GM12874 (cell line): Measurements from ENCODE around the gene RBSN.

Experiments used
- TF ChIP-seq, protein P1 (sequence below): IDR thresholded peaks from 2 replicates; pipeline ENCODE4 v1.5.1; 2011; ENCODE audit warnings: low read depth, mild to moderate bottlenecking, control low read depth, low read length, moderate library complexity; ENCODE audit not compliant: insufficient read depth

Gene RBSN

DNA sequence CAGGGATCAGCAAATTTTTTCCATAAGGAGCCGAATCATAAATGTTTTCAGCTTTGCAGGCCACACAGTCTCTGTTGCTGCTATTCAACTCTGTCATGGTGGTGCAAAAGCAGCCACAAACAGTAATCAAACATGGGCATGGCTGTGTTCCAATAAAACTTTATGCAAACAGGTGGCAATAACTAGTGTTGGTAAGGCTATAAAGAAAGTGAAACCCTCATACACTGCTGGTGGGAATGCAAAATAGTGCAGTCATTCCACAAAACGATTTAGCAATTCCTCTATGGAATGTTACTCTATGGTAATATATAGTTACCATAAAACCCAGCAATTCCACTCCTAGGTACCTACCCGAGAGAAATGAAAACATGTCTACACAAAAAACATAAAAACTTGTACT lies 19.9 kb downstream of the RBSN start:
- TF ChIP-seq, protein P1, sequence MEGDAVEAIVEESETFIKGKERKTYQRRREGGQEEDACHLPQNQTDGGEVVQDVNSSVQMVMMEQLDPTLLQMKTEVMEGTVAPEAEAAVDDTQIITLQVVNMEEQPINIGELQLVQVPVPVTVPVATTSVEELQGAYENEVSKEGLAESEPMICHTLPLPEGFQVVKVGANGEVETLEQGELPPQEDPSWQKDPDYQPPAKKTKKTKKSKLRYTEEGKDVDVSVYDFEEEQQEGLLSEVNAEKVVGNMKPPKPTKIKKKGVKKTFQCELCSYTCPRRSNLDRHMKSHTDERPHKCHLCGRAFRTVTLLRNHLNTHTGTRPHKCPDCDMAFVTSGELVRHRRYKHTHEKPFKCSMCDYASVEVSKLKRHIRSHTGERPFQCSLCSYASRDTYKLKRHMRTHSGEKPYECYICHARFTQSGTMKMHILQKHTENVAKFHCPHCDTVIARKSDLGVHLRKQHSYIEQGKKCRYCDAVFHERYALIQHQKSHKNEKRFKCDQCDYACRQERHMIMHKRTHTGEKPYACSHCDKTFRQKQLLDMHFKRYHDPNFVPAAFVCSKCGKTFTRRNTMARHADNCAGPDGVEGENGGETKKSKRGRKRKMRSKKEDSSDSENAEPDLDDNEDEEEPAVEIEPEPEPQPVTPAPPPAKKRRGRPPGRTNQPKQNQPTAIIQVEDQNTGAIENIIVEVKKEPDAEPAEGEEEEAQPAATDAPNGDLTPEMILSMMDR = no peak

DNA sequence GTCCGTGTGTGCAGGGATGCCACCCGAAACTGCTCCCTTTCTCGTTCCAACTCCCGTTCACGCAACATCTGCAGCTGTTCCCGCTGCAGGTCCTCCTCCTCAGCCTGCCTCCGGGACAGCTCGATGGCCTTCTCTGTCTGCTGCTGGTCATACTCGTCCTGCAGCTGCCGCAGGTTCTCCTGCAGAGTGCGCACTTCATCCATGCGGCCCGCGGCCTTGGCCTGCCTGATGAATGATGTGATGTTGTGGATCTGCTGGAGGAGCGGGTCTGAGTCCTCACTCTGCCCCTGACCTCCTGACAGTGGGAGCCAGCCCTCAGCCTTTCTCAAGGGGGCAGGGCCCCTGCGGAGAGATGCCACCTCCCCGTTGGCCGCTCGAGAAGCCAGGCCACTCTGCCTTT lies 24.4 kb downstream of the RBSN start:
- TF ChIP-seq, protein P1 = no peak

DNA sequence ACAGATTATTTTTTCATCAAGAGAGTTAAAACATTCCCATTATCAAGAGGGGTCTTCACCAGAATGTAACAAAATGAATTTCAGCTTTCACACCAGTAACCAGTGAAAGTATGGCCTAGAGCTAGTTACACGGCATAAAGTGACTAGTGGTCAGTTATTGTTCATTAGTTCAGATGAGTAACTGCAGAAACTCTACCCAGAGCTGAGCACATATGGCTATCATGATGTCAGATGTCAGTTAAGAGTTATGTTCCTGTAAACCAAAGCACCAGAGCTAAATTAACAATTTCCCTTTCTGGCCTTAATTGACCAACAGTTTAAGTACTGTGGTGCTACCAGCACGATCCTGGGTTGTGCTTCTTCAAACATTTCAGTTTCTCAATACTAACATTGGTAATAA lies 27.2 kb downstream of the RBSN start:
- TF ChIP-seq, protein P1 = no peak

DNA sequence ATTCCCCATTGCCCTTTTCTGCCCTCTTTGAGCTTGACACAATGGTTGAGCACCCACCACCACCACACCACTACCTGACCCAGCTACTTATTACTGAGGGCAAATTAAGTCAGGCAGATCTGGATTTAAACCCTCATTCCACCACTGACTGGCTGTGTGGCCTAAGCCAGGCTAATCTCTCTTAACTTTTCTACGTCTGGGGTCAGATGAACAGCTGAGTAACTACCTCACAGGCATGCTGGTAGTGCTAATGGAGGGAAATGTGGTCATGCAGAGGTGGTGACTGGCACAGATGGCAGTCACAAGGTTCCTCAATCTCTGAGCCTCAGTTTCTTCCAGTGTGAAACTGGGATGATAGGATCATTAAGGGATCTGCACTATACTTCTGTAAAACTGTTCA lies 29.5 kb downstream of the RBSN start:
- TF ChIP-seq, protein P1 = no peak

DNA sequence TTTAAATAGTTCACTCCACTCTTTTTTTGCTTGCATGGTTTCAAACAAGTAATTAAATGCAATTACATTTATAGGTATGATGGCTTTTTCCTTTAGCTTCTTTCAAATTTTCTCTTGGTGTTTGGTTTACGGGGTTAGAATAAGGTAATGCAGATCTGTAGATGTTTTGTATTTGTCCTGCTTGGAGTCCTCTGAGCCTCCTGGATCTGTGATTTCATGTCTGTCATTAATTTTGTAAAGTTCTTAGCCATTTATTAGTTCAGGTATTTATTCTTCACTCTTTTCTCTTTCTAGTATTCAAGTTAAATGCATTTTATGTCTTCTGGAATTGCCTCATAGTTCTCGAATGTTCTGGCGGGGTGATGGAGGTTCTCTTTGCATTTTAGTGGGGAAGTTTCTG lies 32.5 kb downstream of the RBSN start:
- TF ChIP-seq, protein P1 = no peak

DNA sequence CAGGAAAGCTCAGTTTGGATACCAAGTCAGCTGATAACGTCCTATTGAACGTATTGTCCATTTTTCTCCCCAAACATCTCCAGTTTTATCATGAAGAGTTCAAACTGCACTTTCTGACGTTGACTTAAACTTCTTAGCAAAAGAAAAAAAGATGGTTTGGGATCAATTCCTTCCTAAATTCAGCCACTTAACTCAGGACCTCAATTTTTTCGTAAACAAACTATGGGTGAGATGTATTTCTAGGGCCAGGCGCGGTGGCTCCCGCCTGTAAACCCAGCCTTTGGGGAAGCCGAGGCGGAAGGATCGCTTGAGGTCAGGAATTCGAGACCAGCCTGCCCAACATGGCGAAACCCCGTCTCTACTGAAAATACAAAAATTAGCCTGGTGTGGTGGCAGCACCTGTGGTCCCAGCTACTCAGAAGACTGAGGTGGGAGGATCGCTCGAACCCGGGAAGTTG lies 33.4 kb downstream of the RBSN start:
- TF ChIP-seq, protein P1 = no peak

DNA sequence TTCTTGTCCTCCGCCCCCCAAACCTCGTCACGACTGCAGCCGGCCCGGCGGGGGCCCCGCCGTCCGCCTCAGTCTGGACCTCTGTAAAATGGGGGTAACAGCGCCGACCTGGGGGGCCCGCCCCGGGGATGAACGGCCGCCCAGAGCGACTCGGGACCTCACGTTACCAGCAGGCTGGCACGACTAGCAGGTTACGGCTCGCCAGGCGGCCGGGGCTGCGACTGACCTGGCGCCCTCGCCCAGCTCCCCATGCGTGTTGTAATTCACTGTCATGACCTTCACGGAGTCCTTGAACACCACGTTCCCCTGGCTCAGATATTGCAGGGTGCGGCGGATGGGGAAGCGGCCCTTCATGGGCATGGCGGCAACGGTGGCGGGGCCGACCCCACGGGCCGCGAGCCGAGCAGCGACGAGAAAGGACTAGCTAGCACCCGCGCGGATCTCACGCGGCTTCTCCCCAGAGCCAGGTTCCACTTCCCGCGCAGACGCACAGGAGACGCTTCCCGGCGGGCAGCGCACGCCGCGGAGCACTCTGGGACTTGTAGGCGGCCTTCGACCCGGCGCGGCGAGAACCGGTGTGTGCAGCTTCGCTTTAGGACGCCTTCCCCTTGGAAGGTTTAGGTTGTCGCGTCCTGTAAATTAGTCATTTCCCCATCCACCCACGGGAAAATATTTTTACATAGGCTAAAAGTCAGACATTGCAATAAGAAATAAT lies 34.0 kb downstream of the RBSN start, which contains the start of gene MRPS25:
Gene MRPS25, minus strand, starts transcription at position 481 of the 715 bp plus-strand sequence. Its CDS starts 121 bp downstream, at position 360.
- TF ChIP-seq, protein P1 = no peak
